ENCODE data around the gene PGBD1.

Gene PGBD1

GRCh38 chr6:28333599-28334018 lies 52.2 kb downstream of the PGBD1 start:
- no peak for DNase-seq (ENCODE audit: low spot score)
- in situ Hi-C loops (cut with MboI; ENCODE audit: low pct_unique_long_range_greater_than_20kb, low sequenced_read_pairs, unreplicated experiment) = no loop called here
- TF ChIP-seq, protein P1, sequence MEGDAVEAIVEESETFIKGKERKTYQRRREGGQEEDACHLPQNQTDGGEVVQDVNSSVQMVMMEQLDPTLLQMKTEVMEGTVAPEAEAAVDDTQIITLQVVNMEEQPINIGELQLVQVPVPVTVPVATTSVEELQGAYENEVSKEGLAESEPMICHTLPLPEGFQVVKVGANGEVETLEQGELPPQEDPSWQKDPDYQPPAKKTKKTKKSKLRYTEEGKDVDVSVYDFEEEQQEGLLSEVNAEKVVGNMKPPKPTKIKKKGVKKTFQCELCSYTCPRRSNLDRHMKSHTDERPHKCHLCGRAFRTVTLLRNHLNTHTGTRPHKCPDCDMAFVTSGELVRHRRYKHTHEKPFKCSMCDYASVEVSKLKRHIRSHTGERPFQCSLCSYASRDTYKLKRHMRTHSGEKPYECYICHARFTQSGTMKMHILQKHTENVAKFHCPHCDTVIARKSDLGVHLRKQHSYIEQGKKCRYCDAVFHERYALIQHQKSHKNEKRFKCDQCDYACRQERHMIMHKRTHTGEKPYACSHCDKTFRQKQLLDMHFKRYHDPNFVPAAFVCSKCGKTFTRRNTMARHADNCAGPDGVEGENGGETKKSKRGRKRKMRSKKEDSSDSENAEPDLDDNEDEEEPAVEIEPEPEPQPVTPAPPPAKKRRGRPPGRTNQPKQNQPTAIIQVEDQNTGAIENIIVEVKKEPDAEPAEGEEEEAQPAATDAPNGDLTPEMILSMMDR (IDR thresholded peaks at IDR 0.05; ENCODE audit: extremely low read depth, insufficient read depth, missing control alignments) = no peak

DNA sequence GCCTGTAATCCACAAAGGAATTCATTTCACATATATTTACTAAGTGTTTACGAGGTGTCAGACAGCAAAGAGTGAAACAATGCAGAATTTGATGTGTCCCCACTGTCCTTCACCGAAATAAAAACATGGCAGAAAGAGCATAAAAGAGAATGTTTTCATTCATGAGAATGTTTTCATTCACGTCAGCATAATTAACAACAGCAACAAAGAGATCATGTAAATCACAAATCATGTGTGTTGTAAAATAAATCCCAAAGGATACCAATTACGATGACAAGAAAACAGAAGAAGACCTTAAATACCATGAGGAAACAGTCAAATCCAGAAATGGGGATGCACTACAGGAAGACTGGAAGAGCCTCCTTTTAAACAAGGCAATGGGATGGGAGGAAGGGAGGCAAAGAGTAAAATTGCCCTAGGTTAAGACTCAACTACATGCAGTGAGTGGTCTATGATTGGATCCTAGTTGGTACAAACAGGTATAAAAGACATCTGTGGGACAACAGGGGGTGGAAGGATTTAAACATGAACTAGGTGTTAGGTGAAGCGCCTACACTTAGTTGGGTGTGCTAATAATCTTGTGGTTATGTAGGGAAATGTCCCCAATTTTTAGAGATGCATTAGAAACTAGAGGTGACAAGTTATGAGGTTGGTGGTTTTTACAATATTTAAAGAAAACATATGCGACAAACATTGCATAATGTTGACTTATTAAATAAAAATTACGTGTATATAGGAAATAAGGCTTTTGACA lies 53.1 kb downstream of the PGBD1 start:
- DNase-seq (ENCODE audit: low spot score) = no peak
- in situ Hi-C loops (cut with MboI; ENCODE audit: low pct_unique_long_range_greater_than_20kb, low sequenced_read_pairs, unreplicated experiment) = no loop called here
- TF ChIP-seq, protein P1 (IDR thresholded peaks at IDR 0.05; ENCODE audit: extremely low read depth, insufficient read depth, missing control alignments) = no peak

- DNase-seq (ENCODE audit: low spot score) = no peak
- TF ChIP-seq, protein P1 (IDR thresholded peaks at IDR 0.05; ENCODE audit: extremely low read depth, insufficient read depth, missing control alignments) = no peak
- in situ Hi-C loops (cut with MboI; ENCODE audit: low pct_unique_long_range_greater_than_20kb, low sequenced_read_pairs, unreplicated experiment) = no loop called here
Measured at GRCh38 chr6:28335040-28335563, 53.7 kb downstream of the PGBD1 start.

DNA sequence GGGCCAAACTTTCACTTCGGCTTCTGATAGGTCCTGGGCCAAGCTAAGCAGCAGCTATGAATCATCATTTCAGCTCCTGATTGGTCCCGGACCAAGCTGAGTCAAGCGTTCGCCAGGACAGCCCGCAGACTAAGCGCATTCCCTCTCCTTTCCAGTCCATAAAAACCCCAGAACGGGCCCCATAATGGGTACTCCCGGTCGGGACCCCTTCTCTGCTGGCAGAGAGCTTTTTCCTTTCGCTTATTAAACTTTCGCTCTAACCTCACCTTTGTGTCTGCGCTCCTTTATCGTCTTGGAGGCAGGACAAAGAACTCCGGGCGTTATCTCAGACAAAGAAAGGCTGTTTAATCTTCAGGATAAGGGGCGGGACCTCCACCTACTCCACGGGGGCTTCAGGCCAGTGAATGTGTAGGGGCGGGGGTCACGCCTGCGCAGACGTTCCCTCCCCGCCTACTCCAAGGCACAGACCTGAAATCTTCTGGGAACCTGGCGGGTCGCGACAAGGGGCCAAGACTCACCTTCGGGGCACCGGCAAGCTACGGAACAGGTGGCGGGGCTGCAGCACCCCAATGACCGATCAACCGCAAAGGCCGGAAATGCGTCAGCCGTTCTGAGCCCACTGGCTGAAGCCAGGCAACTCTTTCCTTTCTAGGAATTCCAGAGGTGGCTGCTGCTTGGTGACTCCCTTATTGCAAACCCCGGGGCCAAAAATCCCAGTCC lies 54.4 kb downstream of the PGBD1 start, which contains the start of gene ZSCAN31:
ZSCAN31 (minus strand) TSS at position 585 of the 720 bp plus-strand sequence. CDS start 6,465 bp downstream, outside the sequence.
- TF ChIP-seq, protein P1 (IDR thresholded peaks at IDR 0.05; ENCODE audit: extremely low read depth, insufficient read depth, missing control alignments) = no peak
- DNase-seq (ENCODE audit: low spot score) = peak; percentile 76
- in situ Hi-C loops (cut with MboI; ENCODE audit: low pct_unique_long_range_greater_than_20kb, low sequenced_read_pairs, unreplicated experiment) = no loop called here

DNA sequence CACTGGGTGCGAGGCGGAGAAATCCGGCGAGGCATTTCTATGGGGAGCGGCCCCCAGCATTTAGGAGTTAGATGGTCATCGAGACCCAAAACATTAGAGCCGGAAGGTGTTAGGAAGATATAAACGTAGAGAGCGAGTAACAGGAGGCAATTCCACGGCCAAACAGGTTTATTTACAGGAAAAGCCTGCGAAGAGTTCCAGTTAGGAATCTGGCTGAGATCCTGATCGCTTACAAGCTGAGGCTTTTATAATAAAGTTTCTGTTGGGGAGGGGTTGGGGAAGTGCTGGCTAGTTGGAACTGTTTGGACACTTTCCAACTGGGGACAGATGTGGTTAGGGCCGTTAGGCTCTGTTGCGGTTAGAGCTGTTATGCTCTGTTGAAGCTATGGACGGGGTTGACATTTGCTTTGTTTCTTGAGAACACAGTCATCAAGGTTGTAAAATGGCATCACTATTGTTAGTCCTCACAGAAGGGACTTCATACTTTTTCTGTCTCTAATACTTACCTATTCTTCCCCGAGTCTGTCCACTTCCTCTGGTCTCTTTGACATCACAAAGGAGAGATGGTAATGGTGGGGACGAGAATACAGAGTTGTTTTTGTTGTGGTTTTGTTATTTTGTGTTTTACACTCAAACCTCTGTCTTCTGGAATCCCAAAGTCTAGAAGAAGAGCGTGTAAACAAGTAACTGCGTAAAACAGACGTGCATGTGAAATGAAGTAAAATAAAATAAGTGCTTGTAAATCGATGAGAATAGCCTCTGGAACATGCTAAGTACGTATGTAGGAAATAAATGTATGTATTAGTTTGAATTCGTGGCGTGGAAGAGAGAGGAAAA lies 55.1 kb downstream of the PGBD1 start:
- TF ChIP-seq, protein P1 (IDR thresholded peaks at IDR 0.05; ENCODE audit: extremely low read depth, insufficient read depth, missing control alignments) = no peak
- in situ Hi-C loops (cut with MboI; ENCODE audit: low pct_unique_long_range_greater_than_20kb, low sequenced_read_pairs, unreplicated experiment) = no loop called here
- DNase-seq (ENCODE audit: low spot score) = peak; percentile 29

GRCh38 chr6:28337121-28337520 lies 55.7 kb downstream of the PGBD1 start:
- no peak for DNase-seq (ENCODE audit: low spot score)
- TF ChIP-seq, protein P1 (IDR thresholded peaks at IDR 0.05; ENCODE audit: extremely low read depth, insufficient read depth, missing control alignments) = no peak
- in situ Hi-C loops (cut with MboI; ENCODE audit: low pct_unique_long_range_greater_than_20kb, low sequenced_read_pairs, unreplicated experiment) = no loop called here

Measured in GM13977 (cell line).